ENCODE results near the gene MAGEA11. TPM values are rescaled to one million over a fixed set of nuclear protein-coding genes. Genes with fewer than 3 reads are reported as not detected.
"Not testable (repeated sequence)": the region's sequence is repeated elsewhere in the genome, so short reads cannot be mapped to it uniquely, and the experiment has no call there.

The MAGEA11 gene, protein sequence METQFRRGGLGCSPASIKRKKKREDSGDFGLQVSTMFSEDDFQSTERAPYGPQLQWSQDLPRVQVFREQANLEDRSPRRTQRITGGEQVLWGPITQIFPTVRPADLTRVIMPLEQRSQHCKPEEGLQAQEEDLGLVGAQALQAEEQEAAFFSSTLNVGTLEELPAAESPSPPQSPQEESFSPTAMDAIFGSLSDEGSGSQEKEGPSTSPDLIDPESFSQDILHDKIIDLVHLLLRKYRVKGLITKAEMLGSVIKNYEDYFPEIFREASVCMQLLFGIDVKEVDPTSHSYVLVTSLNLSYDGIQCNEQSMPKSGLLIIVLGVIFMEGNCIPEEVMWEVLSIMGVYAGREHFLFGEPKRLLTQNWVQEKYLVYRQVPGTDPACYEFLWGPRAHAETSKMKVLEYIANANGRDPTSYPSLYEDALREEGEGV
- under 1 TPM in 1 of 4 donors, not detected in 3; 0.26 TPM for total RNA-seq

DNA sequence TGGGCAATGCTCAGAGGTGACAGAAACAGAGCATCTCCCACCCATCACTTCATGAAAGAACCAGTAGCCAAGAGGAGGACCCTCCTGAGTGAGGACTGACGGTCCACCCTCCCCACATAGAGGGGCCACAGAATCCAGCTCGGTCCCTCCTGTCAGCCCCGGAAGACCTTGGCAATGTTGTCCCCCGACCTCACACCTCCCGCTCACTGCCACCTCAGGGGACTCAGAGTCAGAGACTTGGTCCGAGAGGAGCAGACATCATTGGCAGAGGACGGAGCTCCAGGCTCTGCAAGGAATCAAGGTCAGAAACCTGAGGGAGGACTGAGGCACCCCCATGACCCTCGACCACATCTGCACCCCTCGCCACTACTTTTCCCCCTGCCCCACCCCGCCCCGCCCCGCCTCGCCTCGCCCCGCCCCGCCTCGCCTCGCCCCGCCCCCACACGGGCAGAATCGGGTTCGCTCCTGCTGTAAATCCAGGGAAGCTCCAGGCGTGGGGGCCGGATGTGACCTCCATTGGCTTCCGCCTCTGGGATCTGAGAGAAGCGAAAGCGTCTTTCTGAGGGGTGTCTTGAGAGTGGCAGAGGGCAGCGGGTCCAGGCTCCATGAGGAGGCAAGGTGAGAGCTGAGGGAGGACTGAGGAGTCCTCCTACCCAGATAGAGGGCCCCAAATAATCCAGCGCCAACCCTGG is at the start of gene MAGEA11:
Gene MAGEA11 (plus strand): TSS at position 516 of the 692 bp plus-strand sequence. CDS start 1,100 bp downstream, outside the sequence.
- no peaks in the 10 kb centered on the region for H3K9me3 ChIP-seq
- no peak for DNase-seq (ENCODE audit: low spot score in 2 of 2)
- TF ChIP-seq POLR2A (IDR thresholded peaks at IDR 0.05), result no peak
- TF ChIP-seq, protein P1, sequence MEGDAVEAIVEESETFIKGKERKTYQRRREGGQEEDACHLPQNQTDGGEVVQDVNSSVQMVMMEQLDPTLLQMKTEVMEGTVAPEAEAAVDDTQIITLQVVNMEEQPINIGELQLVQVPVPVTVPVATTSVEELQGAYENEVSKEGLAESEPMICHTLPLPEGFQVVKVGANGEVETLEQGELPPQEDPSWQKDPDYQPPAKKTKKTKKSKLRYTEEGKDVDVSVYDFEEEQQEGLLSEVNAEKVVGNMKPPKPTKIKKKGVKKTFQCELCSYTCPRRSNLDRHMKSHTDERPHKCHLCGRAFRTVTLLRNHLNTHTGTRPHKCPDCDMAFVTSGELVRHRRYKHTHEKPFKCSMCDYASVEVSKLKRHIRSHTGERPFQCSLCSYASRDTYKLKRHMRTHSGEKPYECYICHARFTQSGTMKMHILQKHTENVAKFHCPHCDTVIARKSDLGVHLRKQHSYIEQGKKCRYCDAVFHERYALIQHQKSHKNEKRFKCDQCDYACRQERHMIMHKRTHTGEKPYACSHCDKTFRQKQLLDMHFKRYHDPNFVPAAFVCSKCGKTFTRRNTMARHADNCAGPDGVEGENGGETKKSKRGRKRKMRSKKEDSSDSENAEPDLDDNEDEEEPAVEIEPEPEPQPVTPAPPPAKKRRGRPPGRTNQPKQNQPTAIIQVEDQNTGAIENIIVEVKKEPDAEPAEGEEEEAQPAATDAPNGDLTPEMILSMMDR (IDR thresholded peaks at IDR 0.05), result no peak
- H3K36me3 ChIP-seq, result no peaks in the 10 kb centered on the region
- WGBS, result 69% methylated on average over 20 of the region's 29 CpGs
- no peak within 1 kb of the TSS for H3K27ac ChIP-seq
- no peak within 1 kb of the TSS for H3K4me3 ChIP-seq
- no peaks in the 10 kb centered on the region for H3K27me3 ChIP-seq
- H3K4me1 ChIP-seq, result no peaks in the 10 kb centered on the region

DNA sequence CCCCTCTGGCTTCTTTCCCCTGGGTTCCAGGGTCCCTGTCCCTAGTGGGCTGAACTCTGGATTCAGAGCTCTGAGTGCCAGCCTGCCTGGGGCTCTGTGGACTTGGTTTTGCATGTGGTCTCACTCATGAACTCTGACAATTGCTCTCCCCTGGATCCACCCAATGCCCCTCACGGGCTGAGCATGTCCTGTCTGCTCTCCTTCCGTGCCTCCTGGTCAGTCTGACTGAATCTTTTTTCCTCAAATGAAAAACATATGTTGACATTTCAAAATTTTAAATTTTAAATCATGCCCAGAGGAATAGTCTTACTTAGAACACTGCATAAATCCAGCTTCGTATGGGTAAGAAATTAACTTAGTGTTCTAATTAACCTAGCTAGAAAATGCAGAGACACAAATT is 36.8 kb upstream of the MAGEA11 start:
- not testable (repeated sequence) for H3K4me1 ChIP-seq; H3K36me3 ChIP-seq; H3K4me3 ChIP-seq; DNase-seq (ENCODE audit: low spot score in 2 of 2); H3K27me3 ChIP-seq; H3K9me3 ChIP-seq; H3K27ac ChIP-seq
- WGBS, result no CpG with 5 or more reads among the region's 3 CpGs

- not testable (repeated sequence) for H3K4me1 ChIP-seq
- WGBS, result 77% methylated on average over 4 of the region's 8 CpGs
Measured at GRCh38 chrX:149675554-149675953, 36.3 kb upstream of the MAGEA11 start.

DNA sequence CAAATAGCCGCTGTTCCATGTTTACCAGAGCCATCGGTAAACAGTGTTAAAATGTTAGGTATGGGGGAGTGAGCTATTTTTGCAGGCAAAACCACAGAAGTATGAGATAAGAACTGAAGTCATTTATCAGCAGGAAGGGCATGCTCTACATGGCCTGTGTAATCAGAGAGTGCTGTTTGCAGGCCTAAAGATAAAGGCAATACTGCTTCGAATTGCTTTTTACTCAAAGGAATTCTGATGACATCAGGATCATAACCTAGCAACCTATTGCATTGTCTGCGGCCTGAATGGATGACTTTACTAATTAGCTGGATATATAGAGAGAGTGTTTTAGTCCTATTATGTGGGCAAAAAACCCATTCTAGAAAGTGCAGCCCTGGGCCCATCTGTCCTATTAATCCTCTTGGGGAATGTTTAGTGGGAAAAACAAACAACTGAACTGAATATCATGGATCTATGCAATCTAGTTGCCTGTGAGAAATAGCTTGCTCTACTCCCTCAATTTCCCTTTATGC is 32.6 kb upstream of the MAGEA11 start:
- H3K4me3 ChIP-seq; H3K36me3 ChIP-seq; H3K27ac ChIP-seq; H3K9me3 ChIP-seq; H3K27me3 ChIP-seq; DNase-seq (ENCODE audit: low spot score in 2 of 2); H3K4me1 ChIP-seq: not testable (repeated sequence)
- WGBS, result no CpG with 5 or more reads among the region's 4 CpGs

More at GRCh38 chrX:149675554-149675953, 36.3 kb upstream of the MAGEA11 start:
- not testable (repeated sequence) for H3K4me3 ChIP-seq; H3K36me3 ChIP-seq; DNase-seq (ENCODE audit: low spot score in 2 of 2); H3K9me3 ChIP-seq; H3K27me3 ChIP-seq; H3K27ac ChIP-seq

DNA sequence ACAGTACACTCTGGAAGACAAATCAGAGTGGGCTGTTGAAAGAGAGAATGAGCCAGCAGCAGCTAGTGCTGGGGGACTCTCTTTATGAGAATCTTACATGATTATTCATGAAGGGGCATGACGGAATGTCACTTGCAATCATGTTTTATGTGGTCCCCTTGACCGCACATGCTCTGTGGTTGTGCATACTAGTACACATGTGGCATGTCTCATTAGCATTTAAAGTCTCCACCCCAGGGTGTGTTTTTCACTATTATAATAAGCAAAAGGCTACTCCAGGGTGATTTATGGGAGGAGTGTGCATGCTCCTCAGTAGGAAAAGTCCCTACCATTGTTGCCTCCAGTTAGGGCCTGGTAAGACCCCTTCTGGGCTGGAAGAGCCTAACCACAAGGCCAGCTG is 30.7 kb upstream of the MAGEA11 start:
- WGBS, result 68% methylated on average over 2 of the region's 2 CpGs
- TF ChIP-seq, protein P1 (IDR thresholded peaks at IDR 0.05), result no peak
- no peak for TF ChIP-seq POLR2A (IDR thresholded peaks at IDR 0.05)
- no peak for TF ChIP-seq EP300 (IDR thresholded peaks at IDR 0.05)
- TF ChIP-seq POLR2AphosphoS5 (IDR thresholded peaks at IDR 0.05), result no peak
- DNase-seq (ENCODE audit: low spot score in 2 of 2), result no peak
- Histone ChIP-seq H3K27me3 (no peaks in the 10 kb centered on the region), H3K9me3 (no peaks in the 10 kb centered on the region), H3K4me3 (no peak overlapping the region), H3K27ac (no peak overlapping the region), H3K36me3 (no peaks in the 10 kb centered on the region), H3K4me1 (no peaks in the 10 kb centered on the region)

DNA sequence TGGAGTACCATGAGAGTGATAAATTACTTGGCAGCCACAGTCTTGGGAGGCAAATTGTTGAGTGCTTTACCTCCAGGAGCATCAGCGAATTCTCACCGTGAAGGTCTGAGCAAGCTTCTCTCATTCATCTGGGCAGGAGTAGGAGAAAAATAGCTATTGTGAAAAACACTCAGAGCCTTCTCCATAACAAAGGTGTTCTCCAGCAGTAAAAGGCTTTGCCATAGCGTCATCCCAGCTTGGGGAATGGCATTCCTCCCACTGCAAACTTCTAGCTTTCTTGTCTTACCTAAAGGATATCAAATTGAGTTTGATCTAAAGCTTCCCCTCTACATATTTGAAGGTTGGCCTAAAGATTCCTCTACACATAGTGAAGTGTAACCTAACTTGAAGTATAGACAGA is 29.8 kb upstream of the MAGEA11 start:
- DNase-seq (ENCODE audit: low spot score in 2 of 2), result no peak
- H3K4me1 ChIP-seq, result no peaks in the 10 kb centered on the region
- TF ChIP-seq EP300 (IDR thresholded peaks at IDR 0.05) (no peak), POLR2A (IDR thresholded peaks at IDR 0.05) (no peak), POLR2AphosphoS5 (IDR thresholded peaks at IDR 0.05) (no peak)
- TF ChIP-seq, protein P1 (IDR thresholded peaks at IDR 0.05), result no peak
- H3K9me3 ChIP-seq, result no peaks in the 10 kb centered on the region
- WGBS, result 49% methylated on average over 3 of the region's 3 CpGs
- H3K4me3 ChIP-seq, result no peak overlapping the region
- no peaks in the 10 kb centered on the region for H3K27me3 ChIP-seq
- no peaks in the 10 kb centered on the region for H3K36me3 ChIP-seq
- no peak overlapping the region for H3K27ac ChIP-seq
